Measurements from ENCODE around the gene CHFR.

The CHFR gene

GRCh38 chr12:132783917-132784531 is 103.4 kb downstream of the CHFR start:
- Histone ChIP-seq H3K27me3 (ENCODE audit: insufficient read depth, low read length, poor library complexity, severe bottlenecking) (no peaks in the 10 kb centered on the region), H3K36me3 (ENCODE audit: insufficient read depth, low read length) (peaks cover 52% of the 10 kb centered on the region; the same call in 1 of the 2 replicates), H3K9ac (ENCODE audit: low read depth, low read length, poor library complexity, severe bottlenecking) (no peak overlapping the region), H3F3A (ENCODE audit: low read depth) (no peaks in the 10 kb centered on the region), H3K9me3 (ENCODE audit: insufficient read depth, low read depth, low read length) (no peaks in the 10 kb centered on the region), H3K4me3 (ENCODE audit: low read length, poor library complexity, severe bottlenecking) (no peak overlapping the region), H2AFZ (ENCODE audit: low read length) (no peak overlapping the region), H4K20me1 (ENCODE audit: insufficient read depth, low read length, poor library complexity, severe bottlenecking) (no peaks in the 10 kb centered on the region), H3K79me2 (ENCODE audit: insufficient read depth, low read length) (no peaks in the 10 kb centered on the region), H3K9me2 (replicated peaks; ENCODE audit: low read depth, low read length) (no peaks in the 10 kb centered on the region), H3K4me2 (ENCODE audit: low read depth, low read length, poor library complexity, severe bottlenecking) (no peak overlapping the region), H3K4me1 (ENCODE audit: insufficient read depth, low read length, poor library complexity, severe bottlenecking) (peaks cover 6% of the 10 kb centered on the region)
- no peak for TF ChIP-seq EZH2phosphoT487 (IDR thresholded peaks at IDR 0.05; ENCODE audit: borderline replicate concordance)
- no peak for TF ChIP-seq CTCF (conservative IDR thresholded peaks at IDR 0.05; ENCODE audit: low read length)

Data from Loucy (cell line).